ENCODE measurements around the gene MBD1. TPM values are rescaled to one million over a fixed set of nuclear protein-coding genes. Genes with fewer than 3 reads are reported as not detected.
A peak's percentile ranks its signal among the peaks of the same experiment; 100 is the strongest.

Gene MBD1
- total and polyA plus RNA-seq, 10 of the 15 experiments (the other 5 are each of a cell fraction or from before 2014, with no cell fraction given) = 8.4 to 97.7 (median 59.9) TPM

DNA sequence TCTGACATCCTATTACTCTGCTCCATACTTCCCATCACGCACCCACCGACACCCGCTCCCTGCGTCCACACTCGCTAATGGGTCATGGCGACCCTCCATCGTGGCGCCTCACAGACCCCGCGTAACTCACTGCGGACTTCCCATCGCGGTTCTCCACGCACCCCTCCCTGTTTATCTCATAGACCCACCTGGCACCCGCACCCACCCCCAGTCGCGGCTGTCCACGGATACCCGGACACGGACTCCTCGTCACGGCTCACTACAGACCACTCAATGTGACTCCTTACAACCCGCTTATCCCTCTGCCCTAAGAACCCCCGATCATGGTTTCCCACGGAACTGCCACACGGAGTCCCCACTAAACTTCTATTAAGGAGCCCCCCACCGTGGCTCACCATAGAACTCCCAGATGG, 5.7 kb upstream of the MBD1 start:
- no peaks in the 10 kb centered on the region for H3K9me3 ChIP-seq (replicated peaks; ENCODE audit: control insufficient read depth, insufficient read depth, low read length)
- H4K20me1 ChIP-seq (ENCODE audit: control insufficient read depth, insufficient read depth) = no peaks in the 10 kb centered on the region
- peak; percentile 7 for ATAC-seq
- CTCF ChIA-PET = no interaction called here
- peaks cover 23% of the 10 kb centered on the region for H3K79me2 ChIP-seq (ENCODE audit: control insufficient read depth, insufficient read depth, low read length)
- H3K27me3 ChIP-seq (replicated peaks in 1 of 2; ENCODE audit: control insufficient read depth in 2 of 2, insufficient read depth in 2 of 2, low read length in 1 of 2) = no peaks in the 10 kb centered on the region
- no TSS peak for BruUV-seq (replicated peaks)
- peak overlapping the region; percentile 86; the same call in 1 of the 2 replicates for H3K4me2 ChIP-seq (ENCODE audit: control insufficient read depth, insufficient read depth)
- no peak for DNase-seq (ENCODE audit: low read depth, low spot score)
- H2AFZ ChIP-seq (ENCODE audit: control insufficient read depth, low read depth, low read length) = peak overlapping the region; percentile 90
- SMC1A ChIA-PET (ENCODE audit: uncharacterized antibody, unreplicated experiment) = no interaction called here
- no peak for FAIRE-seq
- intact Hi-C loops (cut with micrococcal nuclease; ENCODE audit: unreplicated experiment) = loop anchor here (1.0 to 10.0 kb wide), 3 partner anchors 28 to 1332 kb away; partner anchors contain the start of gene SMAD7
- H3K27ac ChIP-seq (ENCODE audit: control insufficient read depth, insufficient read depth) = peak overlapping the region; percentile 73
- peaks cover 11% of the 10 kb centered on the region for H3K4me1 ChIP-seq (ENCODE audit: control insufficient read depth, insufficient read depth, low read length)
- H3K9ac ChIP-seq (ENCODE audit: control insufficient read depth, insufficient read depth, low read length) = peak overlapping the region; percentile 59
- in situ Hi-C loops (cut with MboI) = loop anchor here (10.0 to 25.0 kb wide), 3 partner anchors 68 to 1475 kb away; no protein-coding TSS in a partner anchor
- peaks cover 15 to 34% of the 10 kb centered on the region in 2 experiments; a peak in 3 of 4 replicates for H3K36me3 ChIP-seq (ENCODE audit: control insufficient read depth in 2 of 2, insufficient read depth in 2 of 2, low read length in 1 of 2)
- POLR2A ChIA-PET = no interaction called here
- WGBS (ENCODE audit: insufficient coverage, insufficient replicate concordance, low lambda C conversion rate, missing lambda C conversion rate) = under 1% methylated on average over 27 of the region's 27 CpGs
- peak overlapping the region; percentile 97 for H3K4me3 ChIP-seq
- TF ChIP-seq SMAD1 (IDR thresholded peaks at IDR 0.05; ENCODE audit: low read depth, partially characterized antibody) = no peak
- TF ChIP-seq HSF1 (IDR thresholded peaks at IDR 0.05; ENCODE audit: low read depth, low read length) = no peak
- TF ChIP-seq IKZF2 (IDR thresholded peaks at IDR 0.05) = no peak
- no peak for TF ChIP-seq MYB (IDR thresholded peaks at IDR 0.05; ENCODE audit: borderline replicate concordance, low read depth, low read length)
- no peak for TF ChIP-seq GABPA (IDR thresholded peaks at IDR 0.05; ENCODE audit: low read depth)
- 0 out of 2 replicates have a peak, but pooled peaks have one; percentile 1 for TF ChIP-seq YY1 (IDR thresholded peaks at IDR 0.05; ENCODE audit: low read depth, low read length)
- RAD21 ChIA-PET (ENCODE audit: unreplicated experiment) = no interaction called here

Data from GM12878 (cell line).